HG03196 (cell line): ENCODE data around the gene BHMT2.

Experiments used
- ATAC-seq: cut with Tn5 transposase; IDR thresholded peaks from one replicate; pipeline ENCODE4 v1.9.1; 2021; ENCODE audit not compliant: unreplicated experiment

BHMT2 gene

DNA sequence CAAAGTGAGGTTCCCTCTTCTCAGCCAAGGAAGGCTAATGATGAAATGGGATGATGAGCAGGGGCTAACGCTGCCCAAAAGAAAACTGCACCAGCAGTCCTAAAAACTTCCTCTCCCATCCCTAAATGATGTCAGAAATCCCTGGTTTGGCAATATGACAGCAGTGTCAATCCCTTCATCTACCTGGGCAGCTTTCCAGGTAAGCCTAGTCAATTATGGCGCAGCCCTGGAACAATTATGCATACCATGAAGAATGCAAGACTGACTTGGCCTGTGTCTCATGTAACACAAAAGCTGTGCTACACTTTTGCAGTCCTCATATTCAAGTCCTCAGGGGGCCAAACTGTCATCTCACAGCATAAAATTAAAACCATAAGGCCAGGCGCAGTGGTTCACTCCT lies 7.1 kb upstream of the BHMT2 start:
- ATAC-seq, result no peak

DNA sequence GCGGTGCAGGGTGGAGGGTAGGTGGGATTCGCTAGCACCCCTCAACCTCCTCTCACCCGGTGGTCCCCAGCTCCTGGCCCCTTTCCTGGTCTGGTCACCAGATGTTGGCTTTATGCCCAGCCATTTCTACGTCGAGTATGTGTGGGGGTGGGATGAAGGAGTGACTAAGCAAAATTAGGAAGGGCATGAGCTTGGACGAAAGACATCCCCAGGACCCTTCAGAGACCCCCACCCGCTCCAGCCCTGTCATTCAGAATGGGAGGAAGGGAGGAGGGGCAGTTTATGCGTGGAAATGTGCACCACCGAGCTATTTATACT lies 742 bp downstream of the BHMT2 start:
- ATAC-seq, result no peak

DNA sequence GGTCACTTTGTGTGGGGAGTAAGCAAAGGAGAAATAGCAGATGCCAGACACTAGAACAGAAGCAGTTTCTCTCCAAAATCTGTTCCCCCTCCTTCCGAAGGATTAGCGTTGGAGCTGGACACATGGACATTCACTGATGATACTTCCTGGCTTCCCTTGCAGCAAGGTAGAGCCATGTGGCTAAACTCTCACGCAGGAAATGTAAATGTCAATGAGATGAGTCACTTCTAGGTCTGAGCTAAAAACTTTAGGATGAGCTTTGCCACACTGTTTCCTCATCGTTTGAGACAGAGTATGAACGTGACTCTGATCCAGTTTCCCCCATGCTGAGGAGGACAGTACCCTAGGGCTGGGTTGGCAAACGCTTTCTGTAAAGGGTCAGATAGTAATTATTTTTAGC lies 5.1 kb downstream of the BHMT2 start:
- no peak for ATAC-seq

DNA sequence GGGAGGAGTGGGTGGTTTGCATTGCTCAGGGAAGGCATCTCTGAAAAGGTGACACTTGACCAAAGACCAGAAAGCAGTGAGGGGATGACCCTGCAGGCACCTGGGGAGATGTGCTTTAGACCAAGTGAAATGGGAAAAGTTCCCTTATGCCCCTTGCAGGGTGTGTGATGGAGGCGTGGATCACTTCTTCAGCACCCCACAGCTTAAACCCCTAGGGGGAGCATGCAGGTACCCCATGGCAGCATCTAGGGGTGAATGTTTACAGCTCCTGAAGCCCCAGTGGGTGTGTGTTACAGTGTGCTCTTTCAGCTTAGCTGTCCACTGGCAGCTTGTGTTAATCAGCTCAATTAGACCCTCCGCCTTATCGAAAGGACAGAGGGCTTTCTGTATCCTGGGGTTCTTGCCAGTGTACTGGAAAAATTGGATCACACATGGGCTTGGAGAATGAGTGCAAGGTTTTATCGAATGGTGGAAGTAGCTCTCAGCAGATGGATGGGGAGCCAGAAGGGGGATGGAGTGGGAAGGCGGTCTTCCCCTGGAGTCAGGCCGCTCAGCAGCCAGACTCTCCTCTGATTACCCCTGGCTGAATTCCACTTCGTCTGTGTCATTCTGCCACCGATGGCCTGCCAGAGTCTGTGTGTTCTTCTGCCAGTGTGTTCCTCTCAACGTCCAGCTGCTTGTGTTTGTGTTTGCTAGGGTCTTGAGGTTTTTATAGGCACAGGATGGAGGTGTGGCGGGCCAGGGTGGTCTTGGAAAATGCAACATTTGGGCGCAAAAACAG lies 6.3 kb downstream of the BHMT2 start:
- no peak for ATAC-seq

DNA sequence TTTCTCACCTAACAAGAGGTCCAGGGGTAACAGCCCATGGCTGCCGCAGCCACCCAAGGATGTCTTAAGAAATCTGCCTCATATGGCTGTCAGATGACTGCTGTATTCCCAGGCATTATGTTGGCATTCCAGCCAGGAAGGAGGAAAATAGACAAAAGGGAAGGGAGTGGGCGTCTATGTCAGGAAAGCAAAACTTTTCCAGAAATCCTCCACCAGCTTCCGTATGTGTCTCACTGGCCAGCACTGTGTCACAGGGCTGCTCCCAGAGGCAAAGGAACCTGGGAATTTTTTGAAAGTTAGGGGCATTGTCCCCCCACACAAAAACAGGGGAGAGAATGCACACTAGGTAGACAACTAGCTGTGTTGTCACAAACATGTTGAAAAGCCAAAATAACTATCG lies 7.3 kb downstream of the BHMT2 start:
- no peak for ATAC-seq

DNA sequence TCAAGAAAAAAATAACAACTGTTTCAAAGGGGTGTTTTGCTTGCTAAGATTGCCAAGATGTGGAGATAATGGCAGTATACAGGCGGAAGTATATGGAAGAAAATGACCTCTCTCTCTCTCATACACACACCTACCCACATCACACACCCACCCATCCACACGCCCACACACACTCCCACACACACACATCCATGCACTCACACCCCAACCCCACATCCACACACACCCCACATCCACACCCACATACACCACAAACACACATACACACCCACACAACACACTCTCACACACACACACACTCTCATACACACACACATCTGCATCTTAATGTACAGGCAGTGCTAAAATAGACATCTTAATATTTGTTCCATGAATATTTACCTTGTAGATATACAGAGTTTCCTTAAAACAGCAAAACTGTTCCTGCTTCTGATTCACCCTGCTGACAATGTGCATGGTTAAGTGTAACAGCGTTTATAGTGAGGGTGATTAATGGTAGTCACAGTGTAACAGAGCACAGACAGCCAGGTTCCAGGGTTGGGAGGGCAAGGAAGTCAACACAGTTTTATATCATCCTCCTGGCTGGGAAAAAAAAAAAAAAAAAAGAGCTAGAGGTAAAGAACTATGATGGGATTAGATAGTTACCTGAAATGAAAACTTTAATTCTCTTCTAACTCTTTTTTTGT lies 8.3 kb downstream of the BHMT2 start:
- no peak for ATAC-seq

DNA sequence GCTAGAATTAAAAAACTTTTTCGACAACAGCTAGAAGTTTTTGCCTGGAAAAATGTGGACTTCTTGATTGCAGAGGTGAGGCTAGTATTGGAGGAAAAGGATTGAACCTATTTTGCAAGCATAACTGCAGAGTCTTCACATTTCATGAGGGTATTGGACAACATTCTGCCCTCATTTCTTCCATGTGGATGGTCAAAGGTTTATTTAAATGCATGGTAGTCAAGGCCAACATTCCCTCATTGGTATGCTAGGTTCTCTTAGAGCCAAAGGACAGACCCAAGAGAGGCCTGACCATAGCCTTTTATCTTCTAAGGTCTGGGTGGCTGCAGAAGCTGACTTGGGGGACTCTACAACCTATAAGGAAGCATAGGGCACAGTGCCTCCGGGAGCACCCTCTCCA lies 11.2 kb downstream of the BHMT2 start:
- ATAC-seq, result no peak

DNA sequence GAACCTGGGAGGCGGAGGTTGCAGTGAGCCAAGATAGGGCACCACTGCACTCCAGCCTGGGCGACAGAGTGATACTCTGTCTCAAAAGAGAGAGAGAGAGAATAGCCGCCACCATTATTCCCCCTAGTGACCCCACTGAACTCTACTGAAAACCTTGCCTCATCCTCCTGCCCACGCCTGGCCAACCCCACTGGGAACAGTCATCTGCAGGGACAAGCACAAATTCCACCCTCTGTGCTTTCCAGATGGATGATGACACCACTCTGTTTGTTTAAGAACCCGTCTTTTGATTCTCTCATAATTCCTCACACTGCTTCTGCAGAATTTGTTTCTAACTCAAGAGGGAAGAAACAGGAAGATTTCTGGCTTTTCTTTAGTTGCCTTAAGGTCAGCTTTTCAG lies 12.2 kb downstream of the BHMT2 start:
- no peak for ATAC-seq

DNA sequence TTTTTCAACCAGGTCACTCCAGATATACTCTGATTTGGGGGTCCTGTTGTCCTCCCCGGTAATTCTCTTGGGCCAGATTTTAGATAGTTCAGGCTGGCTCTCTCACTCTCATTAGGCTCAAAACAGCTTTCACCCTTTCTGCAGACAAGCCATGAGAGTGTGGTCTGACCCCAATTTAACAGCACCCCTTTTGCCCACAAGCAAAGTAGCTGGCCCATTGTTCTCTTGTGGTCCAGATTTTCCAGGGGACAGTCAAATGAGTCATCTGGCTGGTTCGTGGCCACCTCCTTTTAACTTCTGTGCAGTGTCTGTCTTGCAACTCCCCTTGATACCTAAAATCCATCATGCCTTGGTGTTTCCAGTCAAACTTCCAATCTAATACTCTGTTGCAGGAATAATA lies 16.5 kb downstream of the BHMT2 start:
- ATAC-seq, result no peak

DNA sequence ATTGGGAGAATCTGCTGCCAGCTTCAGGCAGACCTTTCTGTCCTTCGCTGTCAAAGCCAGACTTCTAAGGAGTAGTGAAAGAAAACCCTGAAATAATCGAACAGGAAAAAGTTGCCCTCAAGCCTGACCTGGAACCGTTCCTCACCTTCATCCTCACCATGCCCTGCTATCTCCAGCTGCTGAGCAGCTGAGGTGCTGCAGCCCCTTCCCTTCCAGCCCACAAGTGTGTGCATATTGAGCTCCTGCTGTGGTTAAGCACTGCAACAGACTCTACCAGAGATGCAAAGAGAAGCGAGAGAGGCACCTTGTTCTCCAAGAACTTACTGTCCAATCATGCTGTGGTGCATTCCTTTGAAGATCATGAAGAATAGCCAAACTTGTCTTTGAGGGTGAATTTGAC lies 18.9 kb downstream of the BHMT2 start:
- no peak for ATAC-seq

DNA sequence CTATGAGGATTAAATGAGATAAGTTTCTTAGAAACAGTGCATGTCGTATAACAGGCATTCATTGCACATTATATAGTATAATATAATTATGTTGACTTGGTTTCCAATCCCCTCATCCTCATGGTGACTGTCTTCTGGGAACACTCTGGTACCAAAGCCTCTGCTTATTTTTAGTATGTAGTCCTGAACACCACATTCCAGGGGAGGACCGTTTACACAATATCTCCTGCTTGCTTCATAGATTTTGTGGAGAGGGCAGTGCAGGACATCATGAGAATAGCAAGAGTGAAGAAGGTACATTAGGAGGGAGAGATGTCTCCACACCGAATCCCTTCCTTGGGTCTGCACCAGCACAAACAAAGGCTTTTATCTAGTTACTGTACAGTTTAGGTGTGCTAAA lies 21.5 kb downstream of the BHMT2 start:
- no peak for ATAC-seq

DNA sequence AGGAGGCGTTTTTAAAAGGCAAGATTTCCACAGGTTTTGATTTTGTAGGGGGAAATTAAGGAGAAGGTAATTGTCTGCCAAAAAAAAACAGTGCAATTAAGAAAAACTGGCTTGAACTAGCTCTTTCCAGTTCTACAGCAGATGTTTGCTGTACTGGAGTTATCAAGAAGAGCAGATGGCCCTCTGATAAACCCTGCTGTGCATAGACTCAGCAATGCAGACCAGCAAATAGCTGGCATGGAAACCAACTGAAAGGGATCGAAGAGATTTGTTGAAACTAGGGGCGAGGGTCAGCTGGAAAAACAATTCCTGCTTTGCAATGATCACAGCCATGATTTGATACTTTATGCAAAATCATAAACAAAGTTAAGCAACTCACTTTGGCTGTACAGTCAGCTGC lies 24.2 kb downstream of the BHMT2 start:
- no peak for ATAC-seq

DNA sequence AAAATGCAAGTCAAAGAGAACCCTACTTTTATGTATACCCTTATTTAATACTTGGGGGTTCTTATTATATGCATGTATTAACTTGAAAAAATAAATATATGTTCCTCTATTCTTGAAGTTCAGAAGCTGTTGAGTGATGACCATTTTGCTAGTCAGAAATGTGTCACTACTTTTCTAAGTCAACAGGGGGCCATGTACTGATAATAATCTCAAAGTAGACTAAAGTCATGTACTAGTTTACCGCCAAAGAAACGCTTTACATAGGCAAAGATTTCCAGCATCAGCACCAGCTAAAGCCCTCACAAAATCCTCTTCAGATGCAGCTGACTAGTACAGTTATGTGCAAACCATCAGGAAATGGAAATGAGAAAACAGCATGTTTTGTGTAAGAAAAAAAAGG lies 36.3 kb downstream of the BHMT2 start:
- no peak for ATAC-seq

DNA sequence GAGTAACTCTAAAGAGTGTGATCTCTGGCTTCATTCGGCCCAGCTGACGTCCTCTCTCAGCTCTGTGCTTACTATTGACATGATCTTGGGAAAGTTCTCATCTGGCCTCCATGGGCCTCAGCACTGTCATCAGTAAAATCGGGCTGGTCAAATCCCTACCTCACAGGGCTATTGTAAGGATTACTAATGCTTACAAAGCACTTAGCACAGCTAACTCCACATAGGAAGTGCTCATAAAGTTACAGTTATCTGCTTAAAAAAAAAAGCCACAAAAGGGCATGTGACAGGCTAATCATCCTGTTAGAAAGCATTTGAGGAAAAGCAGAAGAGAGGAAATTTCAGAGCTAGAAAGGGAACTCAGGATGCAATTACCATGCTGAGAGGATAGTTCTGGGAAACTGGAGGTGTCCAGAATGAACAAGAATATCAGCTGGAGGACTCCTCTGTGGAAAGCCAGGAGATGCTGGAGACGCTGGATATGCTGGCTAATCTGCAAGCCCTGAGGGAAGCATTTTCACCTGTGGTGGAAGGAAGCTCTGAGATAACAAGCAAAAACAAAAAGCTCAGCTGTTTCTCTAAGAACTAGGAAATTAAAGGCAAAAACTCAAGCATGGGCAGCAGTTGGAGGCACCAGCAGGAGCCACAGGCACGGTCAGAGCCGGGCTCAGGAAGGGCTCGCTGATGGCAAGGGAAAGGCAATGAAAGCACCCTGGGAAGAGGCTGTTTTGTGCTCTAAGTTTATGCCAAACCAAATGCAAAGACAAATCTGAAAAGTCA lies 37.6 kb downstream of the BHMT2 start:
- no peak for ATAC-seq

DNA sequence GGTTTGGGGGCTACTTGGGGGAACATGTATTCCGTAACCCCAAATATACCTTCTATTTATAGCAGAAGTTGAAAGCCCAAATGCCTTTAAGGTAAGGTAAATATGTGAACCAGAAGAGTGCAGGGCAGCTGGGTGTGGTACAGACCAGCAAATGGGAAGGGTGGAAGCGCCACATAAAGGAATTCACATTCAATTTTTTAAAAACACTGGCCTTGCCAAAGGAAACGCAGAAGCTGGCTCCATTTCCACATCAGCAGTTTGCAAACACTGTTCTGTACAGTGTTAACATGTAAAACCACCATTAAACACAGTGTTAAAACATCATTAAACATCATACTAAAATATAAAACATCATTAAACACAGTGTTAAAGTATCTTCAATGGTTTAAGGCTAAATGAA lies 38.5 kb downstream of the BHMT2 start:
- no peak for ATAC-seq

DNA sequence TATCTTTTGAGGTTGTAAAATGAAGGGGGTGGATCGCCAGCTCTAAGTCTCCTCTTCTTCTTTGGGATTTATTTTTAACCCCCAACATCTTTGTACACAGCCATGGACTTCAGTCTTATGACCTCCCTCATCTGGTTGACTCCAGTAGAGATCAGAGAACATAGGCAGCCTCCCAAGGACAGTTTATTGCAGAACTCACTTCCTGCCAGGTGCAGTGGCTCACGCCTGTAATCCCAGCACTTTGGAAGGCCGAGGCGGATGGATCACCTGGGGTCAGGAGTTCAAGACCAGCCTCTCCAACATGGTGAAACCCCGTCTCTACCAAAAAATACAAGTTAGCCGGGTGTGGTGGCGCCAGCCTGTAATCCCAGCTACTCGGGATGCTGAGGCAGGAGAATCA lies 39.2 kb downstream of the BHMT2 start:
- no peak for ATAC-seq

DNA sequence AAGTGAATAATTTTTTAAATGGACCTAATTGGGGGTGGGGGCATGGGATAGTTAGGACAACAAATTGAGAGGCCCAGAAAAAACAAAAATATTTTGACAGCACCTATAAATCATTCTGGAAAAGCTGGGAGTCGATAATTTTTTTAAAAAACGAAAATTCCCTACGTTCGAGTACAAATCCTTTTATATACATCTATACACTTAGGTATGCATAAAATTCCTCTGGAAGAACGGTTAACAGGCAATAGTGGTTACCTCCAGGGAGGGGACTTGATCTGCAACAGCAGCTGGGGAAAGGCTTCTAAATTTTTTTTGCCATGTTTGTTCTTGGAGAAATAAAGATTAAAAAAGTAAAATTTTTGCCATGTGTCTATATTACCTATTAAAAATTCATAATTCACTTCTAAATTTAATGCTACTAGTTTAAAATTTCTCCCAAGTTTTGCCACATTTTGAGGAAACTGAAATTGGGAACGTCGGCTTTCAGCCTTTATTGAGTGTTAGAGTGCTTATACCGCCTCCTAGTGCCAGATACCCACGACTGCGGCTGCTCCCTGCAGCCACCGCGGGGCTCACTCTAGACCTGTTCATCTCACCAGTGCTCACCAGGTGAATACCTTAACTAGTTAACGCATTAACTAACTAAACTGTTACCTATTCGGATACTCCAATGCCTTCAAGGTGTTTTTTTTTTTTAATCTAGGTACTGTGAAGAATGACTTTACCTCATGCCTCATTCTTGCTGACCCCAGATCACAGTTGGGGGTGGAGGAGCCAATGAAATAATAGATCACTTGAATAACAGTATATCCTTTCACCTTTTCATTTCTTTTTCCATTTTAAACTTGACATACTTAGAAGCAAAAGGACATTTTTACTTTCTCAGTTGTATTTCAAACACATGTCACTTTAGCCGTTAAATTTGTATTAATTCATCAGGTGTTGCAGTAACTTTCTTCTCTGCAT lies 40.2 kb downstream of the BHMT2 start:
- ATAC-seq, result no peak

DNA sequence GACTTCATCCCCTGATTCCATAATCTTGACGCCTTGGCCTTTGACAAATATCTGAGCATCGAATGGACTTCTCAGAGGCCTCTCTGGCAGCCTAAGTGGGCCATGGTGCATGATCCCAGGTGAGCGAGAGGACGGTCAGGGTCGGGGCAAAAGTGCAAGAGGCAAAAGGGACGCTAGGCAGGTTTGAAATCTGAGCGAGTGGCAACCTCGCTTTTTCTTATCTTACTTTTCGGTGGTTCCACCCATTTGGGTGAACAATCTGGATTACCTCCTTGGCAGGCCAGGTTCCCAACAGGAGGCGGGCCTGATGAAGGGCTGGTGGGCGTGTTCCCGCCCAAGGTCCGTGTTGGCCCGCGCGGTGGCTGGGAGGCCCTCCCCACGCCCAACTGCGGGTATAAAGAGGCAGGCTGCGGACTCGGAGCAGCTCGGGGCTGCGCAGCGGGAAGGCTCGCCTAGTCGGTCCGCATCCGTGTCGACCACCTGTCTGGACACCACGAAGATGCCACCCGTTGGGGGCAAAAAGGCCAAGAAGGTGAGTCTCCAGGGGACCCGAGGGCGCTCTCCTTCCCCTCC lies 41.9 kb downstream of the BHMT2 start, which contains the start of gene BHMT:
Gene BHMT (plus strand): TSS at position 423 of the 573 bp plus-strand sequence. CDS start 77 bp downstream, at position 500.
- no peak for ATAC-seq

DNA sequence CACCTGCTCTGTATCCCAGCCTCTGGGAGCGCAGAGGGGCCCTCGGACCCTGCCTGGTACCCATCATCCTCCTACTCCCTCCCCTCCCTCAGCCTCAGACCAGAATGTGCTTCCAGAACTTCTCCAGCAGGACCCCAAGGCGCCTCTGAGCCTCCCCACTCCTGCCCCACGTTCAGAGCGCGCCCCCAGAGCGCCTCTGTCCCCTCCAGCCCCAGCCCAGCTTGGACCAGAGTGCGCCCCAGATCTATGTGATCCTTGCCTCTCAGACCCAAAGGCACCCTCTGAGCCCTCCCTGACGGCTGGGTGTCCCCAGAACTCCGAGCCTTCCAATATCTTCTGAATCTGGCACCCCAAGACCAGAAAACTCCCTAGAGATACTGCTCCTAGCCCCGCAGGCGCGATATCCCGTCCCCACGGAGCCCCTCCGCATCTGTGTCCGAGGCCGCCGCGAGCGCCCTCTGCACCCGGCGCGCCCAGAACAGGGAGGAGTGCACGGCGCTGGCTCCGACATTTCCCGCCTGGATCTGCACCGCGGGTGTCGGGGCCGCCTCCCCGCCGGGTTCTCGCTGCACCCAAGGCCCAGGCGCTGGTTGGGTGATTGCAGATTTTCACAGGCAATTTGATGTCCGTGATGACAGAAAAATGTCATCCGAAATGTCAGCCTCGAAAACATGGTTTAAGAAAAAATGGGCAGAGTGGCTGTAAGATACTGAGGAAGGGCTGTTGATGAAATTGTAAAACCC lies 42.6 kb downstream of the BHMT2 start:
- no peak for ATAC-seq

DNA sequence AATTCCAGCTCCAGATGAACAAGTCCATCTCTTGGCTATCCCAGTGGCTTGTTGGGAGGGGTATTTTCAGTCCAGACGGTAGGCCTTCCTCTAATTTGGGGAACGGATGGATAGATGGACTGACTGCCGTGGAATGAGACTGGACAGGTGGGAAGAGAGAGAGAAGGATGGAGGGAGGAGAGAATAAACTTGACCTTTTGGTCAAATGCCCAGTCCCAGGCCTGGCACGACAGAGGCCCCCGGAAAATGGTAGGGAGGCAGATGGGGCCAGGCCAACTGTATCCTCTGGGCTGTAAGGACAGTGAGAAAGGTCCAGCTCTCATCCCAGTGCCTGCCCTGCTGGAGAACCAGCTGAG lies 43.1 kb downstream of the BHMT2 start:
- ATAC-seq, result no peak
